Measurements from ENCODE around the gene TMTC1.

Gene TMTC1

GRCh38 chr12:29616664-29617406 is 166.9 kb downstream of the TMTC1 start:
- DNase-seq (ENCODE audit: low read depth): no peak

GRCh38 chr12:29614694-29615325 is 168.9 kb downstream of the TMTC1 start:
- DNase-seq (ENCODE audit: low read depth): no peak

- DNase-seq (ENCODE audit: low read depth): no peak
These were observed 170.8 kb downstream of the TMTC1 start for GRCh38 chr12:29612912-29613311.

- DNase-seq (ENCODE audit: low read depth): no peak
These were observed 171.8 kb downstream of the TMTC1 start for GRCh38 chr12:29611906-29612305.

GRCh38 chr12:29610473-29611170 is 173.1 kb downstream of the TMTC1 start:
- DNase-seq (ENCODE audit: low read depth): no peak

GRCh38 chr12:29609431-29610215 is 174.1 kb downstream of the TMTC1 start:
- no peak for DNase-seq (ENCODE audit: low read depth)

- DNase-seq (ENCODE audit: low read depth): no peak
These were observed 175.2 kb downstream of the TMTC1 start for GRCh38 chr12:29608581-29608980.

GRCh38 chr12:29599381-29599780 is 184.4 kb downstream of the TMTC1 start:
- DNase-seq (ENCODE audit: low read depth): no peak

- no peak for DNase-seq (ENCODE audit: low read depth)
These were observed 188.5 kb downstream of the TMTC1 start for GRCh38 chr12:29595071-29595755.

- DNase-seq (ENCODE audit: low read depth): no peak
These were observed 190.7 kb downstream of the TMTC1 start for GRCh38 chr12:29593001-29593400.

- DNase-seq (ENCODE audit: low read depth): no peak
These were observed 192.4 kb downstream of the TMTC1 start for GRCh38 chr12:29591140-29592020.

- DNase-seq (ENCODE audit: low read depth): no peak
These were observed 193.9 kb downstream of the TMTC1 start for GRCh38 chr12:29589851-29590250.

- DNase-seq (ENCODE audit: low read depth): no peak
These were observed 194.4 kb downstream of the TMTC1 start for GRCh38 chr12:29589286-29589820.

GRCh38 chr12:29582677-29583272 is 201.0 kb downstream of the TMTC1 start:
- DNase-seq (ENCODE audit: low read depth): no peak

- no peak for DNase-seq (ENCODE audit: low read depth)
These were observed 201.6 kb downstream of the TMTC1 start for GRCh38 chr12:29582146-29582545.

- no peak for DNase-seq (ENCODE audit: low read depth)
These were observed 202.1 kb downstream of the TMTC1 start for GRCh38 chr12:29581631-29582030.

- DNase-seq (ENCODE audit: low read depth): no peak
These were observed 202.8 kb downstream of the TMTC1 start for GRCh38 chr12:29580971-29581370.

GRCh38 chr12:29578731-29579130 is 205.0 kb downstream of the TMTC1 start:
- no peak for DNase-seq (ENCODE audit: low read depth)

GRCh38 chr12:29578070-29578469 is 205.7 kb downstream of the TMTC1 start:
- DNase-seq (ENCODE audit: low read depth): no peak

GRCh38 chr12:29574500-29574899 is 209.2 kb downstream of the TMTC1 start:
- DNase-seq (ENCODE audit: low read depth): no peak
